Heart left ventricle (tissue), 13 donors: Measurements from ENCODE around the gene CUX1.

Experiments used
- POLR2A ChIP-seq, 2 donors: fragments of 450-650 bp; IDR thresholded peaks; one replicate each; pipeline ENCODE4 v1.6.1; 2017; ENCODE audit warnings: antibody characterized with exemption in 2 of 2, mild to moderate bottlenecking in 2 of 2, moderate library complexity in 2 of 2
- TF ChIP-seq, protein P1 (sequence below), 12 donors: fragments of 200-600 bp; sonication (generic) in 4 of 12; IDR thresholded peaks; one replicate each; pipeline versions ENCODE4 v1.5.0 to v1.8.0; 2018 to 2022; ENCODE audit warnings: antibody characterized with exemption in 12 of 12, mild to moderate bottlenecking in 5 of 12
- donor health status: ischemic (EF 13 %, LVEDD 7.1; RV severe dilation, severe dysfunction).
- donor health status: DM: no; HTN: yes; CAD: no.
- donor health status: DM: no; HTN: no; CAD: no.
- donor health status: ischemic (EF 25% LVEDD 6.9; RV normal size, moderate dysfunction).
- donor health status: ischemic (EF 25% LVEDD 5.7; RV mildly dilated, moderate dysfunction).
- donor health status: ischemic (EF 35%, LVEDD 5.7; RV mildly dilated, moderate dysfunction).
- donor health status: nonischemic (EF 11% LVEDD 7.7; RV severe dilation, severe dysfunction).
- donor health status: DM: yes; HTN: yes; CAD: no.
- donor health status: PGD.
- donor health status: ischemic (EF 29% LVEDD 5.4; RV normal size, mild dysfunction).
- donor health status: nonischemic (EF 23%, LVEDD 6.1; RV moderate dilation, normal function).

DNA sequence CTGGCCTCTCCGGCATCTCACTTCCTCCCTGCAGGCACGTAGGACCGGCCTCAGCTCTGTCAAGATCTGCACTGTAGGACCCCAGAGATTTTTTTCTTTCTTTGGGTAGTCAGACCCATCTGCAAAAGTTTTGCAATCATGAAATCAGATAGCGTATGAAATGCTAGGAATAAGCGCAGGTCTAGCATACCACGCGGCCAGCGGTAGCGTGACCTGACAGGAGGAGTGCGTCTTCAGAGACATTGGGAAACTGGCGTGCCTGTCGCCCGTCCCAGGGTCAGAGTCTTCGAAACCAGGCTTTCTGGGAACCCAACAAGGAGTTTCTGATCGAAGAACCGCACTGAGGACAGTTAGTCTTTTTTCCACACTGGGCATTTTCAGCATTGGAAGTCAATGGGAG lies 368.4 kb downstream of the CUX1 start:
- TF ChIP-seq, protein P1, sequence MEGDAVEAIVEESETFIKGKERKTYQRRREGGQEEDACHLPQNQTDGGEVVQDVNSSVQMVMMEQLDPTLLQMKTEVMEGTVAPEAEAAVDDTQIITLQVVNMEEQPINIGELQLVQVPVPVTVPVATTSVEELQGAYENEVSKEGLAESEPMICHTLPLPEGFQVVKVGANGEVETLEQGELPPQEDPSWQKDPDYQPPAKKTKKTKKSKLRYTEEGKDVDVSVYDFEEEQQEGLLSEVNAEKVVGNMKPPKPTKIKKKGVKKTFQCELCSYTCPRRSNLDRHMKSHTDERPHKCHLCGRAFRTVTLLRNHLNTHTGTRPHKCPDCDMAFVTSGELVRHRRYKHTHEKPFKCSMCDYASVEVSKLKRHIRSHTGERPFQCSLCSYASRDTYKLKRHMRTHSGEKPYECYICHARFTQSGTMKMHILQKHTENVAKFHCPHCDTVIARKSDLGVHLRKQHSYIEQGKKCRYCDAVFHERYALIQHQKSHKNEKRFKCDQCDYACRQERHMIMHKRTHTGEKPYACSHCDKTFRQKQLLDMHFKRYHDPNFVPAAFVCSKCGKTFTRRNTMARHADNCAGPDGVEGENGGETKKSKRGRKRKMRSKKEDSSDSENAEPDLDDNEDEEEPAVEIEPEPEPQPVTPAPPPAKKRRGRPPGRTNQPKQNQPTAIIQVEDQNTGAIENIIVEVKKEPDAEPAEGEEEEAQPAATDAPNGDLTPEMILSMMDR (IDR thresholded peaks at IDR 0.05): no peak
- no peak for TF ChIP-seq POLR2A (IDR thresholded peaks at IDR 0.05)
